Left renal pelvis (tissue), 4 donors: ENCODE results near the gene BRD2. TPM values are rescaled to one million over a fixed set of nuclear protein-coding genes. Genes with fewer than 3 reads are reported as not detected.
"Not testable (repeated sequence)": the region's sequence is repeated elsewhere in the genome, so short reads cannot be mapped to it uniquely, and the experiment has no call there.

Source experiments
- DNase-seq, 4 donors: peaks; one replicate each; pipeline ENCODE4 v3.0.0-alpha.2; 2013; ENCODE audit warnings: low read depth in 4 of 4, low spot score in 3 of 4
- polyA plus RNA-seq, 4 donors: library from polyadenylated mRNA; unstranded; fragments of 120-200 nt; gene quantifications; one replicate each; pipeline ENCODE4 v1.2.1, GENCODE V29; 2013; ENCODE audit not compliant: insufficient read length in 4 of 4

Gene BRD2
- polyA plus RNA-seq = 100 to 1,000 TPM; 274 to 342 (median 333) TPM

DNA sequence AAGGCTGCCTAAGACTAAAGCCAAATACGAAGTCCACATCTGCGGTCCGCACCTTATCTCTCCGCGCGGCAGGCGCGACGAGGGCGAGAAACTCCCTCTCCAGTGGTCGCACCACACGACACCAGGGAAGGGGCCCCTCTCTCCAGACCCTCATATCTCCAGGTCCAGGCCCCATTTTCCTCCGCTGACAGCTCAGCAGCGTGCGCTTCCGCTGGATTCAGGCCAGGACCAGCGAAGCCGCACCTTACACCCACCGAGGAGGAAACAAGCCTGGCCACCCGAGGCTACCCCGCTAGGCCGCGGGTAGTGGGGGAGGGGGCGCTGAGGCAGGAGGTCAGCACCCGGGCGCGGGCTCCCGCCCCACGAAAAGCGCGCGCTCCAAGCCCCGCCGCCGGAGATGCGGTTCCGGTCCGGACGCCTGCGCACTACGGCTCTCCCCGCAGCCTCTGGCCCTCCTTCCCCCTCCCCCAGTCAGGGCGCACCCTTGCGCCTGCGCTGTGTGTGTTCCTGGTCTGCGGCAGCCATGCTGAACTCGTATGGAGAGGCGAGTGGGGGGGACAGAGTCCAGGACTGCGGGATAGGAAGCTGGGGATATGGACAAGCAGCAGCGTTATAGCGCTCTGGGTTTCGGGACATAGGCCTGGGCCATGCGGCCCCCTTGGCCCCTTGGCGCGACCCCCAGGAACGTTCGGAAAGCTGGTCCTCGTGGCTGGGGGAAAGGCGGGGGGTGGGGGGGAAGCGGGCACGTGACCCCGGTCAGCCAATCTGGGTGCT is at the start of gene BRD2:
TSS of gene BRD2 (plus strand) at position 502 of the 774 bp plus-strand sequence. CDS start 4,305 bp downstream, outside the sequence.
- peak; percentile 94 to 98 (median 95) for DNase-seq

DNA sequence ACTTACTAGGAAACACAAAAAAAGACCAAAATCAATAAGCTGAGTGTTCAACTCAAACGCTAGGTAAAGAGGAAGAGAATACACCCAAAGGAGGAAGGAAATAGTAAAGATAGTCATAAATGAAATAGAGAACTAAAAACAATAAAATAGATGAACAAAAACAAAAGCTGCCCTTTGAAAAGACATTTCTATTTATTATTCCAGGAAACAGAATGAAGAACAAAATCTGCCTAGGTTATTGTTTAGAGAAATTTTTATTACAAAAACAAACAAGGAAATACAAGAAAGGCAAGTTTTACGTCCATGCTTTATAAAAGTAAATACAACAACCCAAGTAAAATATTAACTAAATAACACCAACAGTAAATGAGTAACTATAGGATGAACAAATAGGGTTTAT is 47.7 kb upstream of the BRD2 start:
- DNase-seq = no peak

GRCh38 chr6:32922083-32922482 is 46.3 kb upstream of the BRD2 start:
- no peak for DNase-seq

DNA sequence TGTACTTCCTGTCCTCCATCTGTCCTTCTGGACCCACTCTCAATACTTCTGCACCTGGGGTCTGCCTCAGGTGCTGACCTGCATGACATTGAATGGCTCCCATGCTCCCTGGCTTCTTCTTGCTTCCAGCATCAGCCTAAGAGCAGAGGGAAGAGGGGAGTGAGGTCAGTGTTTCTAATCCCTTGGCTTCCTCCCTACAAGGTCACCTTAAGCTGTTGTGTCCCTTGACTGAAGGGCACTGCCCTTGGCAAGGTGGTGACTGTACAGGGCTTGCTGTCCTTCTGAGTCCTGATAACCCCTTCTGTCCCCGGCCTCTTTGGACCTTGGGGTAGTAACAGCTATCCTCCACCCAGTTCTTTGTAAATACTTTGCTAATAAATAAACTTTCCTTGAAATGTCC is 37.2 kb upstream of the BRD2 start:
- DNase-seq = no peak

- DNase-seq = no peak
These were observed 36.1 kb upstream of the BRD2 start for GRCh38 chr6:32932132-32932868.

DNA sequence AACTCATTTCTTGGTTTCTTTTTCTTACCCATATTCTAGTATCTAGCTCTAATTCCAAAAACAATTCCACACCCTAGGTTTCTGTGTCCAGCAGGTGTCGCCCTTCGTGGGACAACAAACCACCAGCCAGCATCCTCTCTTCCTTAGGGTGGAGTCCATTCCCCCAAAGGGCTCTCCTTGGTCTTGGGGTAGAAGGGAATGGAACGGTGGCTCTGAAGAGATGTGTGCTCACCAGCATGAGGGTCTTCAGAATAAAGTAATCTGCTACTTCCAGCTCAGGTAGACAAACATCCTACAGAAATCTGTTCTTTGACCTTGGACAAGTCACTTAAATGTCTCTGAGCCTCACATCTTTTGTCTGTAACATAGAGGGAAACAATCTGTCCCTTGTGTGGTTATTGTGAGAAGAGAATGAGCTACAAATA is 34.7 kb upstream of the BRD2 start:
- peak in 2 of 4 donors; percentile 37 to 38 for DNase-seq

GRCh38 chr6:32935551-32936238 is 32.7 kb upstream of the BRD2 start:
- DNase-seq = no peak

DNA sequence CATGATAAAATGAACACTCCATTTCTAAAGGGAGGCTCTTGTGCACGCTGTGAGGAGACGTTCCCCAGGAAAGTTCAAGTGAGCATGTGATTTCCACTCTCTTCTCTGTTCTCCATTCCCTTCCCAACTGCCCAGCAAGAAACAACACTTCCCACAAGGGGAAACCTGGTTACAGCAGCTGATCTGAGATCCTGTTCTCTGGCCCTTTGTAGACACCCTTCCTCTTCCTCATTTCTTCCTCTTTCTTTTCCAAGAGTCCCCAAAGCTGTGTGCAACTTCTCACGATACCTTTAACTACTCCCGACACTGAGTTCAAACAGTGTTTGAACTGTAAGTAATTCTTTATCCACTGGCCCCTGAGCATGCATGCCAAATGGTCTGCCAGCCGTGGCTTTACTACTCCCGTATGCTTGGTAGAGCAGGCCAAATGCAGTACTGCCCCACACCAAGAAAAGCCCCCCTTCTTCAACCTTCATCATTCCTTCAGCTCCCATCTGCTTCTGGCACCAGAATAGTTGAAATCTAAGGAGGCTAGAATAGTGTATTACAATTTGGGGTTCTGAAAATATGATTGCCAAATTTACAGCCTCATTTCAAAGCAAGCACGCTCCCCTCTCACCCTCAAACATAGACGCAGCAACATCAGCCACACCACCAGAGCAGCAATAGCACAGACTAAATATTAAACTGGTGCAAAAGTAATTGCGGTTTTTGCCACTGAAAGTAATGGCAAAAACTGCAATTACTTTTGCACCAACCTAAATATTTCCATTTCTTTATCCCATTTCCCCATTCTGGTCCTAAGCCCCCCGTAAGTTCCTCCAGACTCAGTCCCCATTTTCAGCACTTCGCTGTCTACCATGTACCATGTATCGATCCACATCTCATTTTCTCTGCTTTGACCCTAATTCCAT is 31.9 kb upstream of the BRD2 start:
- DNase-seq = peak in 1 of 4 donors; percentile 41

- no peak for DNase-seq
These were observed 31.2 kb upstream of the BRD2 start for GRCh38 chr6:32937230-32937633.

DNA sequence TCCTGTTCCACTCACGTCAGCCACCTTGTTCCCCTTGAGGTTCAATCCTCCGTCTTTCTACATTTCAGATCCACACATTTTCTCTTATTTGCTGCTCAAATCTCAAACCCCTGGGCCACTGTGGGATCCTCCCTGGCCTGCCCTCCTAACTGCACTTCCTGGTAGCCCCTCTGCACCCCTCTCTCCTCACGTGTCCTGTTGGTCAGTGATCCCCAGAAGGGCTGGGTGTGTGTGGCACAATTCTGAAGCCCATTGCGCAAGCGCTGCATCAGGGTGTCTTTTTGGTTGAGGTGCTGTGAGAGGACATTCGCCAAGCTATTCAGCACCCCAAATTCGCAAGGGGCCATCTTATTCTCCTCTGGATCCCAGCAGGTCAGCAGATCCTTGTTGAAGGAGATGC is 29.9 kb upstream of the BRD2 start:
- DNase-seq = no peak

- DNase-seq = peak in 3 of 4 donors; percentile 64 to 77 (median 72)
These were observed 27.7 kb upstream of the BRD2 start, which contains the start of gene HLA-DMB for GRCh38 chr6:32940656-32941213. Gene HLA-DMB (minus strand): TSS chr6:32941028. CDS start chr6:32940807, 221 bp downstream.

DNA sequence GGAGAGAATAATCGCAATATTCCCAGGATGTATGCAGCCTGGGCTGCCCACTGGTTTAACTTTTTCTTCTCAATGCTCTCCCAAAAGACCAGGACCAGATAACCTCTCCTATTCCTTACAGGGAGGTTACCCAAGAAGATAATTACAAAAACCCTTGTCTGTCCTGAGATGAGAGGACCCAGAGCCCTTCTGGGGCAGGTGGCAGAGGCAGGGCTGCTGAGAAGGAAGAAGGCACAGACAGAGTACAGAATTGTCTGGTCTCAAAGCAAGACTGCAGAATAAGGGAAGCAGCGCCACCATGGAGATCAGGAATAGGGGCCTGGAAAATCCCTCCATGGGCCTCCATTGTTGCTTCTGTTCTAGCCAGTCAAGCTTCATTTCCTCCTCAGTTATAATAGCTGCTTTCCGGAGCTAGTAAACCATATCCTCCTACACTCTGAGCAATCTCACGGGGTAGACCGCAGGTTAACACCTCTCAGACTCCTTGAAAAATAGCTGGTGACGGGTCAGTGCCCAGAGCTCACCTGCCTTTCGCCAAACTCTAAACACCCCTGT is 27.1 kb upstream of the BRD2 start:
- peak in 2 of 4 donors; percentile 52 to 66 for DNase-seq

- not testable (repeated sequence) for DNase-seq
These were observed 25.8 kb upstream of the BRD2 start for GRCh38 chr6:32942555-32943123.

GRCh38 chr6:32943864-32944649 is 24.3 kb upstream of the BRD2 start:
- no peak for DNase-seq

GRCh38 chr6:32945108-32945760 is 23.2 kb upstream of the BRD2 start:
- DNase-seq = no peak

- DNase-seq = no peak
These were observed 22.4 kb upstream of the BRD2 start for GRCh38 chr6:32945953-32946352.

- no peak for DNase-seq
These were observed 21.5 kb upstream of the BRD2 start for GRCh38 chr6:32946893-32947292.
